MM.1S (cell line): Measurements from ENCODE around the gene CA10.

ENCODE experiments used
- DNase-seq: peaks from one replicate; pipeline ENCODE4 v3.0.0-alpha.2; 2015
- H2AFZ ChIP-seq: fragments of 300-600 bp; sonication (generic); 2 replicates; pipeline ENCODE4 v1.6.0; 2016; ENCODE audit warnings: antibody characterized with exemption, low read length
- H3F3A ChIP-seq: fragments of 300-600 bp; sonication (generic); 2 replicates; pipeline ENCODE4 v1.6.1; 2016; ENCODE audit warnings: mild to moderate bottlenecking, antibody characterized with exemption, low read length, moderate library complexity, mixed read lengths; ENCODE audit not compliant: insufficient read depth
- H3K27ac ChIP-seq: fragments of 300-600 bp; sonication (generic); 2 replicates; pipeline ENCODE4 v1.5.1; 2016; ENCODE audit warnings: mild to moderate bottlenecking, low read length
- H3K27me3 ChIP-seq: fragments of 300-600 bp; sonication (generic); replicated peaks from 2 replicates; pipeline ENCODE4 v1.6.0; 2016; ENCODE audit warnings: low read length; ENCODE audit not compliant: insufficient read depth
- H3K36me3 ChIP-seq: fragments of 300-600 bp; sonication (generic); replicated peaks from 2 replicates; pipeline ENCODE4 v1.6.1; 2016; ENCODE audit warnings: mild to moderate bottlenecking, low read length, mixed read lengths; ENCODE audit not compliant: insufficient read depth
- H3K4me1 ChIP-seq: fragments of 300-600 bp; sonication (generic); 2 replicates; pipeline ENCODE4 v1.6.1; 2016; ENCODE audit warnings: low read length, mixed read lengths
- H3K4me2 ChIP-seq: fragments of 300-600 bp; sonication (generic); 2 replicates; pipeline ENCODE4 v1.6.0; 2016; ENCODE audit warnings: low read depth, low read length
- H3K4me3 ChIP-seq: fragments of 300-600 bp; sonication (generic); 2 replicates; pipeline ENCODE4 v1.5.1; 2016; ENCODE audit warnings: low read length, mixed read lengths
- H3K79me2 ChIP-seq: fragments of 300-600 bp; sonication (generic); 2 replicates; pipeline ENCODE4 v1.6.1; 2016; ENCODE audit warnings: mixed run types, low read length, mixed read lengths
- H3K9ac ChIP-seq: fragments of 300-600 bp; sonication (generic); 2 replicates; pipeline ENCODE4 v1.6.1; 2016; ENCODE audit warnings: low read length, mixed read lengths
- H3K9me2 ChIP-seq: fragments of 300-600 bp; sonication (generic); replicated peaks from 2 replicates; pipeline ENCODE4 v1.6.1; 2016; ENCODE audit warnings: mild to moderate bottlenecking, low read length, mixed read lengths; ENCODE audit not compliant: insufficient read depth
- H3K9me3 ChIP-seq: fragments of 300-600 bp; sonication (generic); replicated peaks from 2 replicates; pipeline ENCODE4 v1.6.1; 2016; ENCODE audit warnings: mild to moderate bottlenecking, low read length, mixed read lengths; ENCODE audit not compliant: insufficient read depth
- H4K20me1 ChIP-seq: fragments of 300-600 bp; sonication (generic); 2 replicates; pipeline ENCODE4 v1.6.1; 2016; ENCODE audit warnings: mild to moderate bottlenecking, low read length, moderate library complexity, mixed read lengths; ENCODE audit not compliant: insufficient read depth
- EZH2 ChIP-seq: fragments of 300-600 bp; sonication (generic); optimal IDR thresholded peaks from 2 replicates; pipeline ENCODE3; 2017; ENCODE audit warnings: low read depth, mild to moderate bottlenecking, antibody characterized with exemption, low read length, mixed read lengths
- EZH2phosphoT487 ChIP-seq: fragments of 300-600 bp; sonication (generic); IDR thresholded peaks from 2 replicates; pipeline ENCODE4 v1.6.1; 2018; ENCODE audit warnings: antibody characterized with exemption, low read length
- TF ChIP-seq, protein P1 (sequence below): fragments of 300-600 bp; sonication (generic); IDR thresholded peaks from 2 replicates; pipeline ENCODE4 v1.5.1; 2016; ENCODE audit warnings: antibody characterized with exemption, low read length, mixed read lengths

CA10 gene

DNA sequence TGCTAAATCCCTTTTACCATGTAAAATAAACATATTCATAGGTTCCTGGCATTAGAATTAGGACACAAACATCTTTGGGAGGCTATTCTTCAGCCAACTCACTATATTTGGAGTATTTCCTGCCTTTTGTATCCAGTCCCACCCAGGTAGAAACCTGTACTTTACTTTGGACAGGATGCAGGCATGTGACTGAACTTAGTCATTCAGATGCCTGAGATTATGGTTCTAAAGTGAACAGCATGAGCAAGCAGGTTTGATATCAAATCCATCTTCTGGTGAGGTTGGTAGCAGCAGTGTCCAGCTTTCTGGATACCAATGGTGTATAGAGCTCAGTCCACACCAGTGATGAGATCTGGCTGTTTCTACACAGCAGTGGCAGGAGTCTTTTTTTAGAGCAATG, 20.2 kb downstream of the CA10 start:
- TF ChIP-seq EZH2phosphoT487 (no peak), EZH2 (no peak)
- TF ChIP-seq, protein P1, sequence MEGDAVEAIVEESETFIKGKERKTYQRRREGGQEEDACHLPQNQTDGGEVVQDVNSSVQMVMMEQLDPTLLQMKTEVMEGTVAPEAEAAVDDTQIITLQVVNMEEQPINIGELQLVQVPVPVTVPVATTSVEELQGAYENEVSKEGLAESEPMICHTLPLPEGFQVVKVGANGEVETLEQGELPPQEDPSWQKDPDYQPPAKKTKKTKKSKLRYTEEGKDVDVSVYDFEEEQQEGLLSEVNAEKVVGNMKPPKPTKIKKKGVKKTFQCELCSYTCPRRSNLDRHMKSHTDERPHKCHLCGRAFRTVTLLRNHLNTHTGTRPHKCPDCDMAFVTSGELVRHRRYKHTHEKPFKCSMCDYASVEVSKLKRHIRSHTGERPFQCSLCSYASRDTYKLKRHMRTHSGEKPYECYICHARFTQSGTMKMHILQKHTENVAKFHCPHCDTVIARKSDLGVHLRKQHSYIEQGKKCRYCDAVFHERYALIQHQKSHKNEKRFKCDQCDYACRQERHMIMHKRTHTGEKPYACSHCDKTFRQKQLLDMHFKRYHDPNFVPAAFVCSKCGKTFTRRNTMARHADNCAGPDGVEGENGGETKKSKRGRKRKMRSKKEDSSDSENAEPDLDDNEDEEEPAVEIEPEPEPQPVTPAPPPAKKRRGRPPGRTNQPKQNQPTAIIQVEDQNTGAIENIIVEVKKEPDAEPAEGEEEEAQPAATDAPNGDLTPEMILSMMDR, result no peak
- no peak for DNase-seq
- Histone ChIP-seq H3K9ac (no peak overlapping the region), H3K9me2 (no peaks in the 10 kb centered on the region), H3K36me3 (no peaks in the 10 kb centered on the region), H3K79me2 (no peaks in the 10 kb centered on the region), H3K27me3 (no peaks in the 10 kb centered on the region), H3K4me1 (no peaks in the 10 kb centered on the region), H3K4me3 (no peak overlapping the region), H4K20me1 (no peaks in the 10 kb centered on the region), H3K27ac (no peak overlapping the region), H3F3A (no peaks in the 10 kb centered on the region), H3K9me3 (no peaks in the 10 kb centered on the region), H2AFZ (no peak overlapping the region), H3K4me2 (no peak overlapping the region)

GRCh38 chr17:52136166-52136565, 22.3 kb downstream of the CA10 start:
- no peak overlapping the region for H3K4me2 ChIP-seq
- H3K4me3 ChIP-seq, result no peak overlapping the region
- no peaks in the 10 kb centered on the region for H3K79me2 ChIP-seq
- H3K36me3 ChIP-seq, result no peaks in the 10 kb centered on the region
- no peaks in the 10 kb centered on the region for H4K20me1 ChIP-seq
- H3K9me3 ChIP-seq, result no peaks in the 10 kb centered on the region
- TF ChIP-seq, protein P1, result no peak
- no peak for TF ChIP-seq EZH2phosphoT487
- H3K27ac ChIP-seq, result no peak overlapping the region
- no peak overlapping the region for H3K9ac ChIP-seq
- H3K4me1 ChIP-seq, result no peaks in the 10 kb centered on the region
- no peaks in the 10 kb centered on the region for H3F3A ChIP-seq
- no peaks in the 10 kb centered on the region for H3K9me2 ChIP-seq
- DNase-seq, result no peak
- no peak overlapping the region for H2AFZ ChIP-seq
- no peaks in the 10 kb centered on the region for H3K27me3 ChIP-seq

DNA sequence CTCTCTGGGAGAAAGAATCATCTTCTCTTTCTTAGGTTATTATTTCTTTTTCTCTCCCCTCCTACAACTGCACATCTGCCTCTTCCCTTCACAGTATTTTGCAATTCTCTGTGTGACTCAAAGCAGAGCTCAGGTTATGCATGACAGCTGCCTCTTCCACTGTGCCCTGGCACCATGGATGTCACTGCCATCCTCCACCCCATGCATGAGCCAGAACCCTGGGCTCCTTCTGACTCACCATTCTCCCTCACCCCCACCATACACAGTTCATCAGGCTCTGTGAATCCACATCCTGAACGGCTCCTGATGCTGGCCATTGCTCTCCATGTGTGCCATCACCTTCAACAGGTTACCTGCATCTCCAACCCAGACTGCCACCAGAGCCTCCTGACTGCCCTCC, 23.9 kb downstream of the CA10 start:
- no peak overlapping the region for H2AFZ ChIP-seq
- H3K36me3 ChIP-seq, result no peaks in the 10 kb centered on the region
- H3K4me3 ChIP-seq, result no peak overlapping the region
- no peaks in the 10 kb centered on the region for H3K79me2 ChIP-seq
- no peak for DNase-seq
- no peaks in the 10 kb centered on the region for H3K27me3 ChIP-seq
- no peaks in the 10 kb centered on the region for H3K9me3 ChIP-seq
- no peak overlapping the region for H3K9ac ChIP-seq
- no peak overlapping the region for H3K27ac ChIP-seq
- H4K20me1 ChIP-seq, result no peaks in the 10 kb centered on the region
- H3F3A ChIP-seq, result no peaks in the 10 kb centered on the region
- H3K9me2 ChIP-seq, result no peaks in the 10 kb centered on the region
- no peak overlapping the region for H3K4me2 ChIP-seq
- no peaks in the 10 kb centered on the region for H3K4me1 ChIP-seq
- TF ChIP-seq, protein P1, result no peak
- TF ChIP-seq EZH2phosphoT487, result no peak
- no peak for TF ChIP-seq EZH2
